GM12891 (cell line): ENCODE measurements around the gene EFCAB11.

Experiments used
- PAX5 ChIP-seq: IDR thresholded peaks from 2 replicates; pipeline ENCODE4 v1.6.1; 2011; ENCODE audit warnings: low read length, moderate library complexity, mild to moderate bottlenecking; ENCODE audit not compliant: insufficient read depth, severe bottlenecking
- POLR2A ChIP-seq: IDR thresholded peaks from 2 replicates; pipeline ENCODE4 v1.6.1; 2011; ENCODE audit warnings: low read depth, low read length, control low read depth
- POLR2AphosphoS5 ChIP-seq: IDR thresholded peaks from 2 replicates; pipeline ENCODE4 v1.6.1; 2011; ENCODE audit warnings: low read depth, low read length, control low read depth
- SPI1 ChIP-seq: IDR thresholded peaks from 2 replicates; pipeline ENCODE4 v1.6.1; 2011; ENCODE audit warnings: low read depth, low read length, control low read depth
- TAF1 ChIP-seq: IDR thresholded peaks from 2 replicates; pipeline ENCODE4 v1.6.1; 2011; ENCODE audit warnings: low read depth, low read length, control low read depth

GRCh38 chr14:89757313-89757939 is 197.1 kb downstream of the EFCAB11 start:
- TF ChIP-seq TAF1: no peak
- no peak for TF ChIP-seq POLR2A
- TF ChIP-seq SPI1: no peak
- TF ChIP-seq POLR2AphosphoS5: no peak
- TF ChIP-seq PAX5: no peak
